Ectodermal cell (in vitro differentiated cells): ENCODE results near the gene KCNB1.
A peak's percentile ranks its signal among the peaks of the same experiment; 100 is the strongest.
"Not testable (repeated sequence)": the region's sequence is repeated elsewhere in the genome, so short reads cannot be mapped to it uniquely, and the experiment has no call there.

Source experiments
- H3K27ac ChIP-seq: 2 replicates; pipeline ENCODE4 v1.7.0; 2013; ENCODE audit warnings: mild to moderate bottlenecking, low read depth, low read length; ENCODE audit not compliant: insufficient read depth, poor library complexity, severe bottlenecking
- H3K27me3 ChIP-seq: 2 replicates; pipeline ENCODE4 v1.7.0; 2013; ENCODE audit warnings: mild to moderate bottlenecking, low read length; ENCODE audit not compliant: insufficient read depth, control insufficient read depth, poor library complexity, severe bottlenecking
- H3K36me3 ChIP-seq: one replicate; pipeline ENCODE4 v1.7.0; 2013; ENCODE audit warnings: low read length; ENCODE audit not compliant: control insufficient read depth, insufficient read depth
- H3K4me1 ChIP-seq: one replicate; pipeline ENCODE4 v1.7.0; 2013; ENCODE audit warnings: low read length; ENCODE audit not compliant: control insufficient read depth, insufficient read depth
- H3K4me3 ChIP-seq: 2 replicates; pipeline ENCODE4 v1.7.0; 2013; ENCODE audit warnings: low read depth, low read length, control low read depth; ENCODE audit not compliant: insufficient read depth
- H3K9me3 ChIP-seq: 2 replicates; pipeline ENCODE4 v1.7.0; 2013; ENCODE audit warnings: mild to moderate bottlenecking, low read length, moderate library complexity; ENCODE audit not compliant: control insufficient read depth
- WGBS, 2 experiments: methylation state at CpG; one replicate each; pipeline ENCODE4 v1.1.7; 2013; ENCODE audit warnings: missing lambda C conversion rate in 2 of 2; 5-methylcytosine and 5-hydroxymethylcytosine counted together

Gene KCNB1

DNA sequence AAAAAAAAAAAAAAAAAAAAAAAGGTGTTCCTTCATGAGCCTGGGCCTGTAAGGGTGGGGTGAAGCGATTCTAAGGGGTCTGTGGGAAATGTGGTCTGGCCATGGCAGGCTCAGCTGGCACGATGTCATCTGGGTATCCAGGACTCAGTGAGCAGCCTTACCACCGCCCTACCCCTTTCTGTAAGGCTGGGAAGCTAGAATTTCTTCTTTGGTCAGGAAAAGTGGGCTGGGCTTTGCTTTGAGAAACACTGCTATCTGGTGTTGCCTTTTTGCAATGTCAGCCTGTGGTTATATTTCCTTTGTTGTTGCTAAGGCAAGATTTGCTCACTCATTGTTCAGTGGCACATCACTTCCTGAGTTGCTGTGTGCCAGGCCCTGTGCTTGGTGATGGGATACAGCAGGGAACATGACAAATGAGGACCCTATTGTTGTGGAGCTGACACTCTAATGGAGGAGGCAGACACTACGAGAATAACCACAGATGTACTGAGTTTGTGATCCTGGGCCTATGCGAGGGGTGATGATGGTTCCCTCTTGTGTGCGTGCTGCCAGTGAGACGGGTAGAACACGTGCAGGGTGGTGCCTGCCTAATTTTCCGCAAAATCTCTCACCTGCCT is 158.7 kb downstream of the KCNB1 start:
- Histone ChIP-seq H3K36me3 (no peaks in the 10 kb centered on the region), H3K27ac (no peak overlapping the region)
- WGBS, 2 experiments, result 84% methylated on average over 9 of the region's 9 CpGs

DNA sequence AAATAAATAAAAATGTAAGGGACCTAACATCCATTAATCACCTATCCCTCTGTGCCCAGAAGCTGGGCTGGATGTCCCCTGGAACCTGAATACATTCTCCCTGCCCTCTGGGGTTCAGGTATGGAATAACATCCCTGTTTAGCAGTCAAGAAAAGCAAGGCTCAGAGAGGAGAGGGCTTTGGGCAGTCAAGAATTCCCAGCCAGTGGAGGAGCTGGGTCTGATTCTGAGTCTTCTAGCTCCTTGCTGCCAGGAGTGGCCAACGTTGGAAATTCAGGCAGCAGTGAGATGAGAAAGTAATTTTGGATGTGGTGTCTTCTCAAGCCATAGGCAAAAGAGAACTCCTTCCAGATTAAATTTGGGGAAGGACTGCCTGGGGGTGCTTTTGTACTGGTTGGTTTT is 162.0 kb downstream of the KCNB1 start:
- H3K9me3 ChIP-seq, result no peaks in the 10 kb centered on the region
- H3K27ac ChIP-seq, result no peak overlapping the region
- H3K4me1 ChIP-seq, result peaks cover 11% of the 10 kb centered on the region
- WGBS, 2 experiments, result 0 to 3% methylated on average over 1 of the region's 1 CpG
- H3K36me3 ChIP-seq, result no peaks in the 10 kb centered on the region
- no peak overlapping the region for H3K4me3 ChIP-seq
- peaks cover 59% of the 10 kb centered on the region for H3K27me3 ChIP-seq

More for the DNA sequence above, 158.7 kb downstream of the KCNB1 start:
- Histone ChIP-seq H3K4me1 (peaks cover 10% of the 10 kb centered on the region), H3K9me3 (no peaks in the 10 kb centered on the region), H3K27me3 (peaks cover 27% of the 10 kb centered on the region), H3K4me3 (no peak overlapping the region)

DNA sequence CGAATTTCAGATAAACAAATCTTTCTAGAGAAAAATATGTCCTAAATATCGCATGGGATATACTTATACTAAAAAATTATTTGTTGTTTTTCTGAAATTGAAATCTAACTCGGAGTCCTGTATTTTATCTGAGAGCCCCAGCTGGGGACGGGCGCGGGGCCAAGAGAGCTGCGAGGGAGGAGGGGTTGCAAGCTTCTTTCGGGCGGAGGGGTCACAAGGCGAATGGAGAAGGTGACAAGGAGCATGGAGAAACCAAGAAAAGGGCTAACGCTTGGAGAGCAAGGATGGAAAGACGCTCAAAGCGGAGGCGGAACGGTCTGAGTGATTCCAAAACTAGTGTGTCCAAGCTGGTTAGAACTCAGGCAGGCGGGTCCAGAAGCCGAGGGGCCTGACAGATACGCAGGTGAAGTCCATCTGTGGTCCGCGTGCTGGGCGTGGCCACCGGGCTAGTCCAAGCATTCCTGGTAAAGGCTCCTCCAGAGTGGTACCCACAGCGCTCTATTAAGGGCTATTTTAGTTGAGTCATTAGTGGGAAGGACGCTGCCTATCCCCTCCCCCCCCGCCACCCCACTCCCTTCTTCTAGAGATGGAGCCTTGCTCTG is 163.2 kb downstream of the KCNB1 start:
- H3K36me3 ChIP-seq, result no peaks in the 10 kb centered on the region
- H3K27ac ChIP-seq, result no peak overlapping the region
- no peak overlapping the region for H3K4me3 ChIP-seq
- H3K9me3 ChIP-seq, result no peaks in the 10 kb centered on the region
- peaks cover 9% of the 10 kb centered on the region for H3K4me1 ChIP-seq
- 38 to 40% methylated on average over 23 of the region's 25 CpGs for WGBS, 2 experiments
- peaks cover 63% of the 10 kb centered on the region for H3K27me3 ChIP-seq

DNA sequence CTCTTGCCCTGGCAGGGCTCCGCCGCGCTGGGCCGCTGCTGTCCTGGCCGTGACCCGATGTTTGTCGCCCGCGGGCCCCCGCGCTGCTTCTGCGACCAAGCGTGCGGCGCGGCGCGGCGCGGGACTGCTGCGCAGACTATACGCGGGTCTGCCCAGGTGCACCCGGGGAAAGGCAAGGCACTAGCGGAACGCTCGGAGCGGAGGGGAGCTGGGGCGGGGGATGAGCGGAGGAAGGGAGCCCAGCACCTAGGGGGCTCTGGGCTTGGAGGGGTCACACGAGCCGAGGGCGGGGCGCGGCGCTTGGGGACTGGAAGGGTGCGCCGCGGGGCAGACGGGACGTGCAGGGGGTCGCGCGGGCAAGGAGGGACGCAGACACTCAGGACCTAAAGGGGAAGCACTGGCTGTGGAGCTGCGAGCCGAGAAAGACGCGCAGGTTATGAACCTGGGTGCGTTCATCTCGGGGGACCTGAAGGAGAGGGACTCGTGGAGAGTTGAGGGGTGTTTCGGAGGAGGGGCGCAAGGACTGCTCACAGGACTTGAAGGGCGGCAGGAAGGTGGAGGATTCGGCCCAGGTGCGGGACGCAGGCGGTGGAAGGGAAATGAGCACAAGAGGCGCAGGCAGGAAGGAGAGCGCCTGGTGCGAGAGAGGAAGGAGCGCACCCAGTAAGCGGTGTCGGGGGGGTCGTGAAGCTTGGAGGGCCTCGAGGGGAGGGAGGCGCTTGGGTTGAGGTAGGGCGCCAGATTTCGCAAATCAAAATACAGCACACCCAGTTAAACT is 163.8 kb downstream of the KCNB1 start:
- peak overlapping the region; percentile 30 for H3K4me3 ChIP-seq
- 2% methylated on average over 69 to 70 of the region's 70 CpGs for WGBS, 2 experiments
- H3K27me3 ChIP-seq, result peaks cover 63% of the 10 kb centered on the region
- no peaks in the 10 kb centered on the region for H3K9me3 ChIP-seq
- no peak overlapping the region for H3K27ac ChIP-seq
- peaks cover 3% of the 10 kb centered on the region for H3K4me1 ChIP-seq
- no peaks in the 10 kb centered on the region for H3K36me3 ChIP-seq

DNA sequence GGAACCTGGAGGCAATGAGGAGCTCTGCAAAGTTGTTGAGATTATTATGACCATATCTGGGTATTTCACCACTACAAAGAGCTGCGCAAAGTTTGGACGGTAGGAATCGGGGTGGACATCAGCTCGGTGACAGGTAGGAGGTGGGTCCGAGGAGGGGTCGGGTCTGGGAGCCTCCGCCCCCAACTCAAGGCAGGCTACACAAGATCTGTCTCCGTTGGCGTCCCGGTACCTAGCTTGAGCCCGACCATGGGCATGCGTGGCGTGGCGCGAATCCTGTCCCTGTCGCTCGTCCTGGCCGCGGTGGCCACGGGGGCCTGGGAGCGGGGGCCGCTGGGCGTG is 164.4 kb downstream of the KCNB1 start:
- WGBS, 2 experiments, result 6 to 7% methylated on average over 23 of the region's 23 CpGs
- Histone ChIP-seq H3K27ac (no peak overlapping the region), H3K9me3 (no peaks in the 10 kb centered on the region), H3K4me3 (peak overlapping the region; percentile 30), H3K36me3 (no peaks in the 10 kb centered on the region), H3K4me1 (peaks cover 3% of the 10 kb centered on the region), H3K27me3 (peaks cover 63% of the 10 kb centered on the region)

DNA sequence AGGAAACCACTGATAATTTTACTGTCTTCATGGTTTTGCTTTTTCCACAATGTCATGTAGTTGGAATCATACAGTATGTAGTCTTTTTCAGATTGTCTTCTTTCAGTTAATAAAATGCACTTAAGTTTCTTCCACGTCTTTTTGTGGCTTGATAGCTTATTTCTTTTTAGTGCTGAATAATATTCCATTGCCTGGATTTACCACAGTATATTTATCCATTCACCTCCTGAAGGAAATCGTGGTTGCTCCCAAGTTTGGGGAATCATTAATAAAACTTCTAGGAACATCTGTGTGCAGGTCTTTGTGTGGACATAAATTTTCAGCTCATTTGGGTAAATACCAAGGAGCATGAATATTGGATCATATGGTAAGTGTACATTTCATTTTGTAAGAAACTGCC is 165.8 kb downstream of the KCNB1 start:
- Histone ChIP-seq H3K9me3 (no peaks in the 10 kb centered on the region), H3K27ac (no peak overlapping the region), H3K27me3 (peaks cover 63% of the 10 kb centered on the region), H3K4me3 (no peak overlapping the region), H3K4me1 (peaks cover 3% of the 10 kb centered on the region), H3K36me3 (no peaks in the 10 kb centered on the region)
- 85 to 89% methylated on average over 1 of the region's 2 CpGs for WGBS, 2 experiments

DNA sequence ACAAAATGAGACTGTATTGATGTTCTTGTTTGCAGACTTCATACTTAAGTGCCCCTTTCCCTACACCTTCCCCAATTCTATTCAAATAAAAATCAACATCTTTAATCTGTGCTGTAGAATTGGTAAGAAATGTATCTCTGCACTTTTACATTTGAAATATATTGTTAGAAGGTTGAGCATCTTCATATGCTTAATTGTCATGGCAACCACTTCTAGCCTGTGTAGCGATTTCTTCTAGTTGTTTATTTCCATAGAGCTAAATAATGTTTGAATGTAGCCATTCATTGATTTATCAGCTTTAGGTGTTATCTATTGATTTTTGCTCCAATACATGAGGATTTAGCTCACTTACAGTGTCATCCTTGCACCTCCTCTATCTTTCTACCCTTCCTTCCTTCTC is 166.9 kb downstream of the KCNB1 start:
- Histone ChIP-seq H3K9me3 (no peaks in the 10 kb centered on the region), H3K36me3 (no peaks in the 10 kb centered on the region), H3K27me3 (peaks cover 55% of the 10 kb centered on the region), H3K27ac (no peak overlapping the region), H3K4me3 (no peak overlapping the region), H3K4me1 (peaks cover 3% of the 10 kb centered on the region)
- 89 to 100% methylated on average over 1 of the region's 1 CpG for WGBS, 2 experiments

DNA sequence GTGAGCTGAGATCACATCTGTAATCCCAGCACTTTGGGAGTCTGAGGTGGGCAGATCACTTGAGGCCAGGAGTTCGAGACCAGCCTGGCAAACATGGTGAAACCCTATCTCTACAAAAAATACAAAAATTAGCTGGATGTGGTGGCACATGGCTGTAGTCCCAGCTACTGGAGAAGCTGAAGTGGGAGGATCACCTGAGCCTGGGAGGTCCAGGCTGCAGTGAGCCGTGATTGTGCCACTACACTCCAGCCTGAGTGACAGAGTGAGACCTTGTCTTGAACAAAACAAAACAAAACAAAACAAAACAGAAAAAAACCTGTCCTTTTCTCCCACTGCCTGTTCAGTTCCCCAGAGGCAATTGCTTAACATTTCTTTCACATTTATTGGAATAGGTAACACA is 168.4 kb downstream of the KCNB1 start:
- not testable (repeated sequence) for H3K4me1 ChIP-seq, H3K36me3 ChIP-seq, H3K9me3 ChIP-seq, H3K27ac ChIP-seq, H3K4me3 ChIP-seq
- peaks cover 39% of the 10 kb centered on the region for H3K27me3 ChIP-seq
- WGBS, 2 experiments, result 83 to 93% methylated on average over 2 of the region's 2 CpGs
